ENCODE results near the gene MAGEC2. TPM values are rescaled to one million over a fixed set of nuclear protein-coding genes. Genes with fewer than 3 reads are reported as not detected.

Gene MAGEC2, protein sequence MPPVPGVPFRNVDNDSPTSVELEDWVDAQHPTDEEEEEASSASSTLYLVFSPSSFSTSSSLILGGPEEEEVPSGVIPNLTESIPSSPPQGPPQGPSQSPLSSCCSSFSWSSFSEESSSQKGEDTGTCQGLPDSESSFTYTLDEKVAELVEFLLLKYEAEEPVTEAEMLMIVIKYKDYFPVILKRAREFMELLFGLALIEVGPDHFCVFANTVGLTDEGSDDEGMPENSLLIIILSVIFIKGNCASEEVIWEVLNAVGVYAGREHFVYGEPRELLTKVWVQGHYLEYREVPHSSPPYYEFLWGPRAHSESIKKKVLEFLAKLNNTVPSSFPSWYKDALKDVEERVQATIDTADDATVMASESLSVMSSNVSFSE
- not detected for total RNA-seq

DNA sequence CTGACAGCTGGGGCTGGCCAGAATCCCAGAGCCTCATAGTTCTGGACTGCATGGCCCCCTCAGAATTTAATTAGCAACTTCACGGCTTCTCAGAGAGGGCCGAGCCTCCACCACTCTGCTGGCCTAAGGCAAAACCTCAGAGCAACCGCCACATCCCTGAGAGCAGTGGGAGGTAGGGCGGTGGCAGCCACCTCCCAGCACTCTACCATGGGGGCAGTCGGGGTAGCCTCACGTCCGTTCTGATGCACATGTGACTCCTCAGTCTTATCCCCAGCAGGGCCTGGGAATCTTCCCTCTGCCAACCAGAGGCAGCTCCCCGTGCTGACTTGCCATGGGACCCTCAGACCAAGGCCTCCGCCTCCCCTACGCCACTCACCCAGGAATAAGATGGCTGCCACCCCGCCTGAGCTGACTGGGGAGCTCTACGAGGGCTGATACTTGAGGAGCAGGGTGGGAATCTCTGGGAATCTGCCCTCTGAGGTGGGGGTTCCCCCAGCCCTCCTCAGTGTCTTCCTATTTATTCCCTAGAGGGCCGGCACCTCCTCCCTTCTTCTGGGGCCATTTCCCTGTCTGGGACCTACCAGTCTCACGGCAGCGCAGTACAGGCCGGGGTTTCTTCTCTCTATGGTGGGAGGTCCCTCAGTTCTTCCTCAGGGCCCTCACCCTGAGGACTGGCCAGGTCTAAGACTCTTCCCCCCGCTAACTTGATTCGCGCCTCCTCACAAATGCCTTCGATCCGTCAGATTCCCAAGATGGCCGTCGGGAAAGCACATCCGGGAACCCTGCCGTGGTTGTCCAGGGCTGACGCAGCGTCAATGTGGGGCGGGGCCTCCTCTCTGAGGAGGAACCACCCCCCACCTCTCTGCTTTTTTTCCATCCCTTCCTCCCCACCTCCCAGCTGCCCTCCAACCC lies at the start of gene MAGEC2:
MAGEC2 (minus strand) TSS at position 769 of the 912 bp plus-strand sequence. CDS start 1,303 bp downstream, outside the sequence.
- TF ChIP-seq, protein P1, sequence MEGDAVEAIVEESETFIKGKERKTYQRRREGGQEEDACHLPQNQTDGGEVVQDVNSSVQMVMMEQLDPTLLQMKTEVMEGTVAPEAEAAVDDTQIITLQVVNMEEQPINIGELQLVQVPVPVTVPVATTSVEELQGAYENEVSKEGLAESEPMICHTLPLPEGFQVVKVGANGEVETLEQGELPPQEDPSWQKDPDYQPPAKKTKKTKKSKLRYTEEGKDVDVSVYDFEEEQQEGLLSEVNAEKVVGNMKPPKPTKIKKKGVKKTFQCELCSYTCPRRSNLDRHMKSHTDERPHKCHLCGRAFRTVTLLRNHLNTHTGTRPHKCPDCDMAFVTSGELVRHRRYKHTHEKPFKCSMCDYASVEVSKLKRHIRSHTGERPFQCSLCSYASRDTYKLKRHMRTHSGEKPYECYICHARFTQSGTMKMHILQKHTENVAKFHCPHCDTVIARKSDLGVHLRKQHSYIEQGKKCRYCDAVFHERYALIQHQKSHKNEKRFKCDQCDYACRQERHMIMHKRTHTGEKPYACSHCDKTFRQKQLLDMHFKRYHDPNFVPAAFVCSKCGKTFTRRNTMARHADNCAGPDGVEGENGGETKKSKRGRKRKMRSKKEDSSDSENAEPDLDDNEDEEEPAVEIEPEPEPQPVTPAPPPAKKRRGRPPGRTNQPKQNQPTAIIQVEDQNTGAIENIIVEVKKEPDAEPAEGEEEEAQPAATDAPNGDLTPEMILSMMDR (IDR thresholded peaks at IDR 0.05), result no peak
- DNase-seq (ENCODE audit: low spot score) (no peak), ATAC-seq (ENCODE audit: low FRiP score) (no peak)

- ATAC-seq (ENCODE audit: low FRiP score) (no peak), DNase-seq (ENCODE audit: low spot score) (no peak)
- TF ChIP-seq, protein P1 (IDR thresholded peaks at IDR 0.05), result no peak
These were observed 46.6 kb upstream of the MAGEC2 start for GRCh38 chrX:142251680-142252079.

DNA sequence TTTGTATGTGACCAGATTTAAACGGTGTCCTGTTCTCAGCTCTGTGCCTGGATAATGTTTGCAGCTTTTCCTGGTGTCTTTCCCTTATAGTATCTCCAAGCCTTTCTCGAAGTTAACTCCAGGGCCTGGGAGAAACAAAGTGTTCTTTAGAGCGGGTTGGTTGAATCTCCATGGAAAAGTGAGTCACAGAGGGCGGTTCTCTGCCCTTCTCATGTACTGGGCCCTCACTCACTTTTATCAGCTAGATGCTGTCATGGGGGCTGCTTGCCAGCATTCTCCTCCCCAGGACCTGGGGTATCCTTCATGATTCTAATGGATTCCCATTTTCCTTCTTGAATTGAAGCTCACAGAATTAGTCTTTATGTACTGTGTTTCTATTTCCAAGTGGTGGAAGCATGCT lies 46.1 kb upstream of the MAGEC2 start:
- DNase-seq (ENCODE audit: low spot score) (no peak), ATAC-seq (ENCODE audit: low FRiP score) (no peak)
- TF ChIP-seq, protein P1 (IDR thresholded peaks at IDR 0.05), result no peak

- DNase-seq (ENCODE audit: low spot score) (no peak), ATAC-seq (ENCODE audit: low FRiP score) (no peak)
- TF ChIP-seq, protein P1 (IDR thresholded peaks at IDR 0.05), result no peak
These were observed 45.4 kb upstream of the MAGEC2 start for GRCh38 chrX:142250502-142250901.

GRCh38 chrX:142249721-142250120 lies 44.6 kb upstream of the MAGEC2 start:
- no peak for ATAC-seq (ENCODE audit: low FRiP score)
- TF ChIP-seq, protein P1 (IDR thresholded peaks at IDR 0.05), result no peak
- no peak for DNase-seq (ENCODE audit: low spot score)

DNA sequence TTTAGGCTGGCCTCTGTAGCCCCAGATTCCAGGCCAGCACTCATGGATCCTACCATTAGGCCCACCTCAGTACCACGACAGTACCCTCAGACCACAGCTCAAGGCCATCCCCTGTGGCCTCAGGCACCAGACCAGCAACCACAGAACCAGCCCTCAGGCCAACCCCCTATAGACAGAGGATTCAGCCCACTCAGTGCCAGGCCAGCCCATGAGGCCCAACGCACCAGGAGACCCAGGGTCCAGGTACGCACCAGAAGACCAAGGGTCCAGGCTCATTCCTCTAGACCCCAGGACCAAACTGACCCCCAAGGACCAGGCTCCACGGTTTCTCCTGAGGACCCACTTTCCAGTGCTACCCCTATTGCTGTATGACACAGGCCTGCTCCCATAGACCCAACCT lies 39.5 kb upstream of the MAGEC2 start:
- no peak for ATAC-seq (ENCODE audit: low FRiP score)
- TF ChIP-seq, protein P1 (IDR thresholded peaks at IDR 0.05), result no peak

More for the DNA sequence above, 39.5 kb upstream of the MAGEC2 start:
- no peak for DNase-seq (ENCODE audit: low spot score)

All from omental fat pad (tissue), 4 donors.